Endothelial cell of umbilical vein (primary cell): ENCODE measurements around the gene PTAFR.

Source experiments
- CTCF ChIP-seq, 2 donors: IDR thresholded peaks; 1 replicate in 1 of 2; 2 replicates in 1 of 2; pipeline ENCODE4 v1.5.1; 2011; ENCODE audit warnings: low read length in 2 of 2, mild to moderate bottlenecking in 2 of 2, moderate library complexity in 2 of 2, control low read depth in 1 of 2, inconsistent platforms in 1 of 2, low read depth in 1 of 2; ENCODE audit not compliant: insufficient read depth in 1 of 2; ENCODE audit errors: extremely low read depth in 1 of 2
- EZH2 ChIP-seq: IDR thresholded peaks from 2 replicates; pipeline ENCODE4 v1.6.1; 2012; ENCODE audit warnings: borderline replicate concordance, low read depth, mild to moderate bottlenecking, moderate library complexity, low read length, inconsistent platforms; ENCODE audit not compliant: severe bottlenecking
- FOS ChIP-seq: IDR thresholded peaks from 2 replicates; pipeline ENCODE4 v1.6.1; 2011; ENCODE audit warnings: mild to moderate bottlenecking, low read length, moderate library complexity, borderline replicate concordance; ENCODE audit not compliant: insufficient read depth
- GATA2 ChIP-seq: IDR thresholded peaks from 2 replicates; pipeline ENCODE4 v1.7.0; 2011; ENCODE audit warnings: low read depth, mild to moderate bottlenecking, moderate library complexity, mixed read lengths, low read length; ENCODE audit not compliant: insufficient read length, insufficient read depth
- JUN ChIP-seq: IDR thresholded peaks from 2 replicates; pipeline ENCODE4 v1.6.1; 2011; ENCODE audit warnings: borderline replicate concordance, low read depth; ENCODE audit not compliant: insufficient read length, insufficient read depth
- POLR2A ChIP-seq: IDR thresholded peaks from 2 replicates; pipeline ENCODE4 v1.6.1; 2012; ENCODE audit warnings: low read depth, mild to moderate bottlenecking, control low read depth, low read length
- POLR2AphosphoS5 ChIP-seq: IDR thresholded peaks from 2 replicates; pipeline ENCODE4 v1.6.1; 2012; ENCODE audit warnings: low read depth, mild to moderate bottlenecking, control low read depth, low read length, moderate library complexity; ENCODE audit not compliant: insufficient read depth
- TF ChIP-seq, protein P1 (sequence below): IDR thresholded peaks from 2 replicates; pipeline ENCODE4 v1.6.1; 2011; ENCODE audit not compliant: insufficient read depth, insufficient read length

- TF ChIP-seq POLR2AphosphoS5 (no peak), CTCF (IDR thresholded peaks at IDR 0.05; ENCODE audit: extremely low read depth in 1 of 2, insufficient read depth in 1 of 2, low read depth in 1 of 2, low read length in 2 of 2) (no peak), GATA2 (no peak), POLR2A (no peak), JUN (no peak), EZH2 (no peak), FOS (no peak)
- TF ChIP-seq, protein P1, sequence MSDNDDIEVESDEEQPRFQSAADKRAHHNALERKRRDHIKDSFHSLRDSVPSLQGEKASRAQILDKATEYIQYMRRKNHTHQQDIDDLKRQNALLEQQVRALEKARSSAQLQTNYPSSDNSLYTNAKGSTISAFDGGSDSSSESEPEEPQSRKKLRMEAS, result no peak
Measured at GRCh38 chr1:28161751-28162150, 14.7 kb downstream of the PTAFR start.
